K562 (cell line): ENCODE data around the gene SAMD4A. TPM values are rescaled to one million over a fixed set of nuclear protein-coding genes. Genes with fewer than 3 reads are reported as not detected.

Experiments used
- ATF3 ChIP-seq, 2 experiments: fragments of 450-650 bp in 1 of 2; sonication (generic) in 1 of 2; formaldehyde crosslinking in 1 of 2; IDR thresholded peaks in 1 of 2; conservative IDR thresholded peaks in 1 of 2; 2 replicates each; pipeline versions ENCODE4 v1.6.1 to v1.8.1; 2016 to 2023; ENCODE audit warnings: mild to moderate bottlenecking in 2 of 2, moderate library complexity in 2 of 2, inconsistent platforms in 1 of 2, missing genetic modification reagents in 1 of 2
- CBX5 ChIP-seq: IDR thresholded peaks from 2 replicates; pipeline ENCODE4 v1.6.1; 2014; ENCODE audit warnings: low read depth, borderline replicate concordance
- ETS2 ChIP-seq: IDR thresholded peaks from 2 replicates; pipeline ENCODE4 v1.6.1; 2016; ENCODE audit warnings: borderline replicate concordance, missing genetic modification characterization, mild to moderate bottlenecking, moderate library complexity, missing compliant biosample characterization; ENCODE audit not compliant: poor library complexity, severe bottlenecking
- FOS ChIP-seq: IDR thresholded peaks from 3 replicates; pipeline ENCODE4 v1.6.1; 2011; ENCODE audit not compliant: insufficient read length; ENCODE audit errors: extremely low read depth
- GABPB1 ChIP-seq: sonication (generic); formaldehyde crosslinking; IDR thresholded peaks from 2 replicates; pipeline ENCODE4 v1.8.0; 2022; ENCODE audit warnings: mild to moderate bottlenecking, missing genetic modification reagents
- GATAD2A ChIP-seq: fragments of 450-650 bp; IDR thresholded peaks from 2 replicates; pipeline ENCODE4 v1.6.1; 2017
- HDAC1 ChIP-seq, 2 experiments: fragments of 450-650 bp; IDR thresholded peaks; 2 replicates each; pipeline ENCODE4 v1.6.1; 2016 to 2017; ENCODE audit warnings: inconsistent platforms in 1 of 2, mild to moderate bottlenecking in 1 of 2, moderate library complexity in 1 of 2
- HMGXB4 ChIP-seq: sonication (generic); formaldehyde crosslinking; IDR thresholded peaks from 2 replicates; pipeline ENCODE4 v1.8.1; 2023; ENCODE audit warnings: mild to moderate bottlenecking, missing genetic modification reagents
- NFIC ChIP-seq: fragments of 450-650 bp; IDR thresholded peaks from 2 replicates; pipeline ENCODE4 v1.6.1; 2017; ENCODE audit warnings: mild to moderate bottlenecking, inconsistent platforms
- NR1H2 ChIP-seq: sonication (generic); formaldehyde crosslinking; IDR thresholded peaks from 2 replicates; pipeline ENCODE4 v1.4.0; 2020; ENCODE audit warnings: mild to moderate bottlenecking, missing genetic modification reagents
- POLR2A ChIP-seq: fragments of 450-650 bp; conservative IDR thresholded peaks from 2 replicates; pipeline ENCODE4 v1.6.1; 2016
- RAD51 ChIP-seq: fragments of 450-650 bp; IDR thresholded peaks from 2 replicates; pipeline ENCODE4 v1.7.1; 2016; ENCODE audit warnings: low read depth, mild to moderate bottlenecking, borderline replicate concordance
- SIRT6 ChIP-seq: IDR thresholded peaks from one replicate; pipeline ENCODE4 v1.6.1; 2012; ENCODE audit warnings: low read depth, mild to moderate bottlenecking, control low read depth, inconsistent platforms, low read length, moderate library complexity
- SMAD2 ChIP-seq: fragments of 150-350 bp; IDR thresholded peaks from 2 replicates; pipeline ENCODE4 v1.6.1; 2014; ENCODE audit warnings: low read depth, mild to moderate bottlenecking, low read length
- SRF ChIP-seq, 2 experiments: fragments of 250-450, 450-650 bp in 1 of 2; sonication (Bioruptor Pico) in 1 of 2; sonication (generic) in 1 of 2; formaldehyde crosslinking; IDR thresholded peaks; 2 replicates each; pipeline versions ENCODE4 v1.5.0 to v1.5.1; 2020 to 2022; ENCODE audit warnings: mild to moderate bottlenecking in 1 of 2, missing genetic modification reagents in 1 of 2
- TBL1XR1 ChIP-seq, 2 experiments: IDR thresholded peaks; 2 replicates each; pipeline ENCODE4 v1.6.1; 2012; ENCODE audit warnings: improper control_type of control experiment in 2 of 2, low read length in 2 of 2, mild to moderate bottlenecking in 1 of 2
- TCF15 ChIP-seq: fragments of 250-450 bp; sonication (Bioruptor Pico); IDR thresholded peaks from 2 replicates; pipeline ENCODE4 v1.8.0; 2022; ENCODE audit warnings: moderate library complexity, mild to moderate bottlenecking, inconsistent platforms
- ZNF12 ChIP-seq: sonication (generic); formaldehyde crosslinking; IDR thresholded peaks from 2 replicates; pipeline ENCODE4 v1.4.0; 2020; ENCODE audit warnings: mild to moderate bottlenecking, missing genetic modification reagents
- ZNF551 ChIP-seq: fragments of 250-450 bp; sonication (Bioruptor Pico); IDR thresholded peaks from 2 replicates; pipeline ENCODE4 v1.5.0; 2021; ENCODE audit warnings: mild to moderate bottlenecking, moderate library complexity
- ZNF584 ChIP-seq: fragments of 200-800 bp; sonication (Bioruptor generic); IDR thresholded peaks from 2 replicates; pipeline ENCODE4 v1.6.1; 2016; ENCODE audit warnings: low read depth, mild to moderate bottlenecking, missing genetic modification characterization, missing compliant biosample characterization
- ZNF592 ChIP-seq: fragments of 450-650 bp; IDR thresholded peaks from 2 replicates; pipeline ENCODE4 v1.6.1; 2017; ENCODE audit warnings: antibody characterized with exemption, mild to moderate bottlenecking
- polyA plus RNA-seq, 8 experiments: library from polyadenylated mRNA; depleted of rRNA in 4 of 8; stranded (reverse) in 5 of 8; unstranded in 3 of 8; fragments of >200 nt; fragmentation: Nextera tagmentation in 2 of 8; fragmentation: Illumina TruSeq in 1 of 8; extraction: Ambion mirVana in 2 of 8; extraction: Trizol in 1 of 8; gene quantifications; 2 replicates each; pipeline versions ENCODE4 v1.2.1 to v1.2.3, GENCODE V29; 2011 to 2014; ENCODE audit warnings: inconsistent platforms in 1 of 8, missing spikeins in 1 of 8
- total RNA-seq, 7 experiments: library from RNA; depleted of rRNA in 6 of 7; stranded (reverse); fragments of >200 nt in 6 of 7; fragmentation: Illumina TruSeq in 2 of 7; extraction: Trizol in 2 of 7; gene quantifications; 2 replicates each; pipeline versions ENCODE4 v1.2.1 to v1.2.3, GENCODE V29; 2011 to 2021; ENCODE audit warnings: low replicate concordance in 1 of 7

Gene SAMD4A
- total and polyA plus RNA-seq, 9 of the 15 experiments (the other 6 are each of a cell fraction or from before 2014, with no cell fraction given): 0.66 to 6.8 (median 3.3) TPM

GRCh38 chr14:54565785-54566409, 1.0 kb upstream of the SAMD4A start (continued):
- TF ChIP-seq ZNF592: no peak
- no peak for TF ChIP-seq FOS
- no peak for TF ChIP-seq ZNF584 (CRISPR knock-in tag)
- TF ChIP-seq SRF (CRISPR knock-in tag; IDR thresholded peaks at IDR 0.05): no peak
- no peak for TF ChIP-seq TBL1XR1 (IDR thresholded peaks at IDR 0.05; ENCODE audit: low read length in 2 of 2)
- peak; percentile 68 for TF ChIP-seq HMGXB4 (CRISPR knock-in tag)
- no peak for TF ChIP-seq SIRT6
- peak; percentile 42 for TF ChIP-seq NFIC
- TF ChIP-seq HDAC1 (IDR thresholded peaks at IDR 0.05): no peak
- no peak for TF ChIP-seq TCF15 (CRISPR knock-in tag)
- TF ChIP-seq RAD51: no peak
- TF ChIP-seq SMAD2: no peak
- TF ChIP-seq NR1H2: no peak
- no peak for TF ChIP-seq POLR2A
- TF ChIP-seq ZNF551 (CRISPR knock-in tag): no peak
- TF ChIP-seq ZNF12 (CRISPR knock-in tag): no peak
- peak; percentile 59 for TF ChIP-seq ATF3 (IDR thresholded peaks at IDR 0.05)
- no peak for TF ChIP-seq ATF3 (CRISPR knock-in tag; conservative IDR thresholded peaks at IDR 0.05)
- TF ChIP-seq GATAD2A: no peak
- TF ChIP-seq ETS2 (tag): no peak
- TF ChIP-seq CBX5: no peak
- no peak for TF ChIP-seq GABPB1
